Neural cell (in vitro differentiated cells): ENCODE results near the gene MBNL2.

Experiments used
- EP300 ChIP-seq: fragments of 450-650 bp; conservative IDR thresholded peaks from 2 replicates; pipeline ENCODE4 v1.6.1; 2014; ENCODE audit warnings: antibody characterized with exemption, mild to moderate bottlenecking, moderate library complexity; ENCODE audit not compliant: poor library complexity, severe bottlenecking
- REST ChIP-seq: IDR thresholded peaks from 2 replicates; pipeline ENCODE4 v1.6.1; 2012; ENCODE audit warnings: borderline replicate concordance

- TF ChIP-seq EP300 (no peak), REST (no peak)
Measured at GRCh38 chr13:97352815-97353214, 130.7 kb downstream of the MBNL2 start.
